GF-D8 (cell line): ENCODE measurements around the gene ANAPC15.
A peak's percentile ranks its signal among the peaks of the same experiment; 100 is the strongest.

Source experiments
- DNase-seq: peaks from one replicate; lab custom pipeline; 2025; lab: John Stamatoyannopoulos, UW

ANAPC15 gene

DNA sequence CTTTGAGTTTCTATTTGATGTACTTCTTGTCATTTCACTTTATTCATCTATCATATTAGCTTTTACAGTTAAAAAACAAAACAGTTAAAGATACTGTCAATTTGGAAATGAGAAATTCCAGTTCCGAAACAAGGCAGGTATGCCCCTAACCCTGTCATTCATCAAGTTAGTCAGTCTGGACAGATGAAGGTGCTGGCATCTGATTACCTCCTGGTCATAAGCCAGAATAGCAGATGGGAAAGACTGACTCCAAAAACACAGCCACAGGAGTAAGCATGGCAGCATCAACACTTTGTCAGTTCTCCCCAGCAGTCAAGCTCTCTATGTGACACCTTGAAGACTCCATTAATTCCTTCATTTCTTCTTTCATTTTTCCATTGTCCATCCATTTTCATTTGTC, 27.5 kb downstream of the ANAPC15 start:
- no peak for DNase-seq

GRCh38 chr11:72084076-72084475, 28.4 kb downstream of the ANAPC15 start:
- no peak for DNase-seq

DNA sequence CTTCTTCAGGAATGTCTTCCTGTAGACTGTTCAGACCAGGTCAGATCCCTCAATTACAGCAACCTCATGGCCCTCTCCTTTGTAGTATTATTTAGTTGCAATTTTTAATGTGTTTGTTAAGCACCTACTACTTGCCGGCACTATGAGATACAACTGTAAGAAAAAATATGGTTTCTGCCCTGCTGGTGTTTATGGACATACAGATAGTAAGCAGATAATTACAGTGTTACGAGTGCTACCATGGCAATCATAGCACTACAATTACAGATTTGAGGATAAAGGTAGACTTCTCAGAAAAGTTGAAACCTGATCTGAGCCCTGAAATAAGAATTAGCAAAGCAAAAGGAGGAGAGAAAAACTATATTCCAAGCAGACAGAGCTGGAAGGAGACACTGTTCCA, 29.1 kb downstream of the ANAPC15 start:
- DNase-seq: no peak

DNA sequence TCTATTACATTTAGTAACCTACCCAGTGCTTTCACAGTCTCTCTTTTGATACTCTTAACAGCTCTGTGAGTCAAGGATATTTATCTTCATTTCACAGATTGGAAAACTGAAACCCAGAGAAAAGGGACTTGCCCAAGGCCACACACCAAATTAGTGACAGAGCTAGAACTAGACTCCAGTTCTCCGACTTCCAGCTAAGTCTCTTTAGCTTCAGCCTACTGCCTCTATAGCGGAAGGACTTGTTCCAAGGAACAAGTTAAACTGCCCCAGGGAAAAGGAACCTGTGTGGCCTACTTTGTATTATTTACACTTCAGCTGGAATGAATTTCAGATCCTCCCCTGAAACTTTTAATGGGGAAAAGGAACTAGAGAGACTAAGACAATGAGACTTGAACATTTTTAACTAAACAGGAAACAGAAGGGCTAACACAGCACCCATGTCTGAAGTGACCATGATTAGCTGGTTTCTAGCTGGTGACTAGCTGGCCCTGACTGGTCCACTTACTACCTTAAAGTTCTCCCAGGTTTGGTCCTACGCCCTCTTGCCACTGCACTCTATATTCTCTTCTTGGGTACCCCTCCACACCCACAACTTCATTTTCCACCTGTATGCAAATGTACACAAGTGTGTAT, 30.6 kb downstream of the ANAPC15 start:
- DNase-seq: no peak

DNA sequence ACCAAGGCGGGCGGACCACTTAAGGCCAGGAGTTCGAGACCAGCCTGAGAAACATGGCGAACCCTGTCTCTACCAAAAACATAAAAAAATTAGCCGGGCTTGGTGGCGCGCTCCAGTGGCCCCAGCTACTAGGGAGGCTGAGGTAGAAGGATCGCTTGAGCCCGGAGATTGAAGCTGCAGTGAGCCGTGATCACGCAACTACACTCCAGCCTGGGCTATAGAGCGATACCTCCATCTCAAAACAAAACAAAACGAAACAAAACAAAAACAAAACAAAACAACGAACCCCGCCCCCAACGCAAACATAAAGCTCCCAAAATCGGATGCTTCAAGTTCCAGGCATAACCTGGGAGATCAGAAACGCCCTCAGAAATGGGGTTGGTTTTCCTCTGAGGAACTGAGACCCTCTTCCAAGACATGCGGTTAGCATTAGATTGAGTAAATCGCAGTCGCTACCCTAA, 31.3 kb downstream of the ANAPC15 start:
- DNase-seq: no peak

GRCh38 chr11:72080326-72081183, 31.9 kb downstream of the ANAPC15 start, which contains the start of the genes LRRC51 and NUMA1:
Gene LRRC51 (plus strand): TSS chr11:72080850. CDS start chr11:72089084, 8,234 bp downstream.
Gene NUMA1 (minus strand): TSS chr11:72080542. CDS start chr11:72035943, 44,599 bp downstream.
- DNase-seq: peak; percentile 100

- no peak for DNase-seq
Observed at GRCh38 chr11:72079819-72080325, 32.6 kb downstream of the ANAPC15 start.

DNA sequence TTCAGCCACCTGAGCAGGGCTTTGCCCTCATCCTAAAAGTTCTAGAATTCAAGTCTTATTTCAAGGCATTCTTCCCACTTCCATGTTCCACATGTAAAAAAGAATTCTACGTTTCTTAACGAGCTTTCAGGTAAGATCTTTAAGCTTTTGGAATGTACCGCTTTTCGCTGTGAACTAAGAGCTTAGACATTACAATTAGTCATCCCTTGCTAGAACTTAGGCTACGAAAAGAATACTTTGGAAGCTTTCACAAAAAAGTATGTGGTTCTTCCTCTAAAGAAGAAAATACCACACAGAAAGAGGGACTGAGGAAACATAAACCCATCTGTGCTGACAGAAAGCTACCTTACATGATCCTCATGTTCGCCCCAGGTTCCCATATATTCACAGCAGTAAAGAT, 34.0 kb downstream of the ANAPC15 start:
- DNase-seq: no peak

- no peak for DNase-seq
Observed at GRCh38 chr11:72075756-72076155, 36.7 kb downstream of the ANAPC15 start.

DNA sequence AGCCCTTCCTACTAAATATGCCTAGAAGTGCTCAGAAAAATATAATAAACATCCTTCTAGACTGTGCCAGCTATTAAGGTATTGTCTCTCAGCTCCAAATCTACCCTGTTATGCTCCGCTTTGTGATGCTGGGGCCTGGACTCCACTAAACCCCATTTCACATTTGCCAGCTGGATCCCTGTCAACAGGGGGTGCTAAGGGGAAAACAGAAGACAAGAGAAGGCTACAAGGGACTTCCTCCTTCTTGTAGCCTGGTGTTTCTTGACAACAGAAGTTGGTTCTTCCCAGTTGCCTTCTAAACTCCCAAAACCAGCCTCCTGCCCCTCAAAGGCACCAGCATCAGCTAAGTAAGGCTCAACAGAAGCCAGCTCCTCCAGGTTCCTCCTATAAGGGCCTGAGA, 37.4 kb downstream of the ANAPC15 start:
- DNase-seq: peak; percentile 24

DNA sequence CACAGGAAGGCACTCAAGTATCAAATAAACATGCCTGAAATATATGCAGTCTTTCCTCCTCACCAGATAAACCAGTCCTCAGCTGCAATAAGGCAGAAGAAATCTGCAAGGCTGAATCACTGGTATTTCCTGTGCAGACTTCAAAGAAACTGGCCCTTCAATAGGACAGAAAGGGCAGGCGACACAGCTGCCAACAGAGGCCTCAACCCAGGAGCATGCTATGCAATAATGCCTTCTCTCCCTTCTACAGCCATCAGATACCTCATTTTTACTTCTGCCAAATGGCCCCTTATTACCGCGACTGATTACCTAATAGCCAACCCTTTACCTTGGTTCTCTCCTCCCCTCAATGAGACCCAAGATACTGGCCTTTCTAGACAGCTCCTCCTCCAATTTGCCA, 40.1 kb downstream of the ANAPC15 start:
- DNase-seq: no peak

DNA sequence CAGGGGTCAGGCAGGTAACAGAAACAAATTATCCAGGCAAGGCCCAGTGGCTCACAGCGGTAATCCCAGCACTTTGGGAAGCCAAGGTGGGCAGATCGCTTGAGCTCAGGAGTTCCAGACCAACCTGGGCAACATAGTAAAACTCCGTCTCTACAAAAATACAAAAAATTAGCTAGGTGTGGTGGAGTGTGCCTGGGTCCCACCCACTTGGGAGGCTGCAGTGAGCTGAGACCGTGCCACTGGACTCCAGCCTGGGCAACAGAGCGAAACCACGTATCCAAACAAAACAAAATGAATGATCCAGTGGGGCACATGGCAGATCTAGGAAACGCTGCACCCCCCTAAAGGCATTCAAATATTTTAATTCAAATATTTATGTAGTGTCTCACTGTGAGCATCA, 42.0 kb downstream of the ANAPC15 start:
- DNase-seq: no peak

GRCh38 chr11:72069787-72070251, 42.7 kb downstream of the ANAPC15 start:
- DNase-seq: peak; percentile 59

DNA sequence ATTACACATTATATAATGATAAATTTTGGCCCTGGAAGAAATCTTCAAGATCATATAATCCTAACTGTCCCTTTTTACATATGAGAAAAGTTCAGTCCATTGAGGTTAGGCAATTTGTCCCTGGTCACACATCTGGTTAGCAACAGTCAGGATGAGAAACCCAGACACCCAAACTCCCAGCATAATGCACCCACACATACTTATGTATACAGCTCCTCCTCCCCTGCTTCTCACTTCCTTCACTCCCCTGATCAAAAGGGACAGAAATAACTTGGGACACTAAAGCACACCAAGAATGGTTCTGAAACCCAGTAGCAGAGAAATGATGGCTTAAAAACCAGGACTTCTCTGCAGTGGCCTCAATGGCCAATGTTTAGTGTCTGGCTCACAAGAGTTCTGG, 43.3 kb downstream of the ANAPC15 start:
- no peak for DNase-seq

DNA sequence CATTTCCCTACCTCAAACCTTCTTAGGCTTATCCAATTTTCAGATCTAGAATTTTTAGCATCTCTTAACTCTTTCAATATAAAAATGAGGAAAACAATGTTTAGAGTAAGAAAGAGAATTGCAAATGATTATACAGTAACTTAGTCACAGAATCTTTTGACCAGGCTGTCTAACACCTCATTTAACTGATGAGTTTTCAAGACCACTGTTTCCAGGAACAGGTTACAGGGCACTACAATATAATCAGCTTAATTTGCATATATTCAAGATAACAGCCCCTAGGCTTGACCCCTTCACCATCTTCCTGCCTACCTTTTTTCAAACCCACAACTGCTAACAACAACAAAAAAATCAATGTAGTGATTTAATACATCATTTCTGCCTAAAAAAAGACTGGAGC, 44.8 kb downstream of the ANAPC15 start:
- no peak for DNase-seq

GRCh38 chr11:72067266-72067665, 45.2 kb downstream of the ANAPC15 start:
- no peak for DNase-seq

- no peak for DNase-seq
Observed at GRCh38 chr11:72066855-72067254, 45.6 kb downstream of the ANAPC15 start.

DNA sequence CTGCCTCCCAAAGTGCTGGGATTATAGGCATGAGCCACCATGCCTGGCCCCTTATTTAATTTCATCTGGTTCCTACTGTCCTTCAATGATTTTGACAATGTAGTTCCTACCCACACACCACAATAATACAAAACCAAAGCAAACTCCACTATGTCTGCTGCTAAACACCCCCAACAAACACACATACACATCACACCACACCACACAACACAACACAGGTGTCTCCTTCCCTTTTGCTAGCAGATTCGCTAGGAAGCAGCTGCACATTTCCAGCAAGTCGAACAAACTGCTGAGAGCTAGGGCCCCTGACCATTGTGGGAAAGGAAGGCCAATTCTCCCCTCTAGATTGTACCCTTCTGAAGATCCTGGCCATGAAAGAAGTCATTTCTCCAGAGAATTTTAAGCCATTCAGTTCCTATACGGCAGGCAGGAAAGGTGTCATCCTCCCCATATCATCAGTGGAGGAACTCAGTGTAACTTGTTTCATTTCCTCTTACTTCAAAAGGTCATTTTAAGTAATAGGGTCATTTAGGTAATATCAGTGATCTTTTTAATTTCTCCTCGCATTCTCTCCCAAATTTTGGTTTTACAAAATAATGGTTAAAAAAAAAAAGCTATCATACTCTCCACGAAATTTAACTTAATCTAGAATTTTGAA, 50.6 kb downstream of the ANAPC15 start:
- no peak for DNase-seq
